ENCODE results near the gene EPC2.

DNA sequence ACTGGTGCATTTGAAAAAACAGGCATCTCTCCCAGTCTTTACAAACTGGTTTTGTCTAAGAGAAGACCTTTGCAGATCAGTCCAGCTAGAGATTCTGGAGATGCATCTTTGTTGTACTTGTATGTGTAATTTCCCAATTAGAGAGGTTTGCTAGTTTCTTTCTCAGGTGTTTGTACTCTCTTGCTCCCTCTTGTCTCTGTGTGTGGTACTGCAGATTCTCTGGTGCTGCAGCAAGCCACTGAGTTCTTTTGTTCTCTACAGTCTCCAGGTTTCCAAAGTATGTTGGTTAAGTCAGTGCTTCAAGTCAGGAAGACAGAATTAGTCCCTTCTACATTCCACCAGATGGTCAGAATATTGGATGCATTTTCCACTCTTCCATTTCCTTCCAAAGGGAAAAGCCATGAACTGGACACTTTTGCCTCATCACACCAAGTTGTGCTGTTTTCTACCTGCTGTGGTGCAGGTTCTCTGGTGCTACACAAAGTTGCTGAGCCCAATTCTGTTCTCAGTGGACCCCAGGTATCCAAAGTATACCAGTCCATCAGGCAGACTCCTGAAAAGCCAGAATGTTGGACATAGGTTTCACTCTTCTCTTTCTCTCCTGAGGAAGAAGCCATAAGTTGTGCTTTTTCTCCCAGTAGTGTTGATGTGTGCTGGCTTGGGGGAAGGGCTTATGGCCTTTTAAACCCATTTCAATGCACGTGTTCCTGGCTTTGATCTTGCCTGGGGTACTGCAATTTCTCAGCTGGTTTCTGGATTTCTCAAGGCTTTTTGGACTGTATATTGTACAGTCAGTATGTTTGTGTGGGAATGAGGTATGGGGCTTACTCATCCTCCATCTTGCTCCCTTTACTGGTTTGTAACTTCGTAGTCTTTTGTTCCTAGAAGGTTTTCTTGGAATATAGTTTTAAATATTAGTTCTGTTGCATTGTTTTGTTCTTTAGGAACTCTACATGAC lies 29.8 kb downstream of the EPC2 start:
- TF ChIP-seq EZH2 (IDR thresholded peaks at IDR 0.05; ENCODE audit: insufficient read depth, poor library complexity, severe bottlenecking) (no peak), EZH2phosphoT487 (IDR thresholded peaks at IDR 0.05; ENCODE audit: insufficient read depth, low read depth) (no peak)

All from GM23248 (cell line).